IMR-90 (cell line): ENCODE measurements around the gene NKIRAS1. TPM values are rescaled to one million over a fixed set of nuclear protein-coding genes. Genes with fewer than 3 reads are reported as not detected.

Experiments
- polyA plus RNA-seq, 3 experiments: library from polyadenylated mRNA; depleted of rRNA; stranded (reverse); fragments of >200 nt; gene quantifications; 2 replicates each; pipeline ENCODE4 v1.2.3, GENCODE V29; 2012; ENCODE audit warnings: low replicate concordance in 1 of 3
- total RNA-seq: library from RNA; depleted of rRNA; stranded (reverse); fragments of >200 nt; gene quantifications from 2 replicates; pipeline ENCODE4 v1.2.3, GENCODE V29; 2012; rRNA removed

NKIRAS1 gene
- total and polyA plus RNA-seq, 2 of the 4 experiments (the other 2 are of a cell fraction), result 6.1 to 6.8 TPM

Other genes with a start within 250 kb of the NKIRAS1 start
- gene UBE2E1, start 111.0 kb downstream of the NKIRAS1 start, total RNA-seq, result 54.1 and 87.8 TPM in 2 replicates
- 72.0 and 91.6 TPM in 2 replicates for gene UBE2E1, start 111.0 kb downstream of the NKIRAS1 start, polyA plus RNA-seq (2012; rRNA removed)
- gene RPL15, start 142 bp upstream of the NKIRAS1 start, total RNA-seq, result 1,419 and 2,730 TPM in 2 replicates
- gene RPL15, start 142 bp upstream of the NKIRAS1 start, polyA plus RNA-seq (2012; rRNA removed), result 4,701 and 5,087 TPM in 2 replicates
- 41.0 and 46.1 TPM in 2 replicates for gene NR1D2, start 28.3 kb upstream of the NKIRAS1 start, total RNA-seq
- 7.5 and 8.1 TPM in 2 replicates for gene NR1D2, start 28.3 kb upstream of the NKIRAS1 start, polyA plus RNA-seq (2012; rRNA removed)